Measurements from ENCODE around the gene ZNF469. TPM values are rescaled to one million over a fixed set of nuclear protein-coding genes. Genes with fewer than 3 reads are reported as not detected.

ZNF469 gene
- total RNA-seq, 2 donors from 2014 or later, result 4.5 to 11.3 TPM

- H3K36me3 ChIP-seq, result no peaks in the 10 kb centered on the region
- H3K4me3 ChIP-seq, result peak overlapping the region; percentile 51
- peak overlapping the region; percentile 68 for H3K27ac ChIP-seq
- peaks cover 17 to 45% of the 10 kb centered on the region in 2 donors for H3K4me1 ChIP-seq (ENCODE audit: control insufficient read depth in 1 of 2, low read depth in 2 of 2)
- ATAC-seq (ENCODE audit: insufficient number of reproducible peaks, low FRiP score, low read depth), result no peak
- no peak for DNase-seq (ENCODE audit: low spot score)
- TF ChIP-seq CTCF (IDR thresholded peaks at IDR 0.05), result peak; percentile 16
- H3K9me3 ChIP-seq, result no peaks in the 10 kb centered on the region
- no peaks in the 10 kb centered on the region for H3K27me3 ChIP-seq (replicated peaks; ENCODE audit: insufficient read depth)
Observed at GRCh38 chr16:88387941-88388627, 5.3 kb downstream of the ZNF469 start.

- no peak for ATAC-seq (ENCODE audit: insufficient number of reproducible peaks, low FRiP score, low read depth)
- Histone ChIP-seq H3K36me3 (no peaks in the 10 kb centered on the region), H3K4me1 (ENCODE audit: control insufficient read depth in 1 of 2, low read depth in 2 of 2) (peaks cover 17 to 44% of the 10 kb centered on the region in 2 donors), H3K9me3 (no peaks in the 10 kb centered on the region), H3K27ac (peak overlapping the region in 1 of 2 donors; percentile 68), H3K27me3 (replicated peaks; ENCODE audit: insufficient read depth) (no peaks in the 10 kb centered on the region), H3K4me3 (no peak overlapping the region)
- TF ChIP-seq CTCF (IDR thresholded peaks at IDR 0.05), result no peak
- DNase-seq (ENCODE audit: low spot score), result no peak
Observed at GRCh38 chr16:88389191-88389590, 6.4 kb downstream of the ZNF469 start.

GRCh38 chr16:88389621-88390160 is 6.9 kb downstream of the ZNF469 start:
- ATAC-seq (ENCODE audit: insufficient number of reproducible peaks, low FRiP score, low read depth) (no peak), DNase-seq (ENCODE audit: low spot score) (no peak)
- no peaks in the 10 kb centered on the region for H3K9me3 ChIP-seq
- no peak for TF ChIP-seq CTCF (IDR thresholded peaks at IDR 0.05)
- no peak overlapping the region for H3K4me3 ChIP-seq
- no peaks in the 10 kb centered on the region for H3K27me3 ChIP-seq (replicated peaks; ENCODE audit: insufficient read depth)
- peaks cover 17 to 39% of the 10 kb centered on the region in 2 donors for H3K4me1 ChIP-seq (ENCODE audit: control insufficient read depth in 1 of 2, low read depth in 2 of 2)
- H3K36me3 ChIP-seq, result no peaks in the 10 kb centered on the region
- H3K27ac ChIP-seq, result no peak overlapping the region

DNA sequence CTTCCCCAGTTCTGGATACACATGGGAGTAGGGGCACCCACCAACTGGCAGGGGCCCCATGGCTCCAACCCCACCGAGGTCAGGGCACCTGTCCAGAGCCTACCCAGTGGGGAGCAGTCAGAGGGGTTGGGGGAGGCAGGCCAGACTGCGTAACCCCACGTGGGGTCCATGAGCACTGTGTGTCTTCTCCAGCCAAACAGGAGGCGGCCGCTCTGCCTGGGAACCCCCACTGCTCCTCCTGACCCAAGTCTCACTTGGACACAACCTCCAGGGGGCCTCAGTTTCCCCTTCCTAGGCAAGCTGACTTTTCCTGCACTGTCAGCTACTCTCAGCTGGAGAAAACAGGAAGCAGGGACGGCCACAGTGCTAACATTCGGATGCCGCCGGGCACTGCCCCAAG is 7.5 kb downstream of the ZNF469 start:
- H3K27me3 ChIP-seq (replicated peaks; ENCODE audit: insufficient read depth), result no peaks in the 10 kb centered on the region
- no peak for ATAC-seq (ENCODE audit: insufficient number of reproducible peaks, low FRiP score, low read depth)
- TF ChIP-seq CTCF (IDR thresholded peaks at IDR 0.05), result no peak
- H3K9me3 ChIP-seq, result no peaks in the 10 kb centered on the region
- no peak for DNase-seq (ENCODE audit: low spot score)
- H3K4me1 ChIP-seq (ENCODE audit: control insufficient read depth in 1 of 2, low read depth in 2 of 2), result peaks cover 17 to 39% of the 10 kb centered on the region in 2 donors
- H3K36me3 ChIP-seq, result no peaks in the 10 kb centered on the region
- no peak overlapping the region for H3K4me3 ChIP-seq
- H3K27ac ChIP-seq, result no peak overlapping the region

- no peak for ATAC-seq (ENCODE audit: insufficient number of reproducible peaks, low FRiP score, low read depth)
- Histone ChIP-seq H3K4me1 (ENCODE audit: control insufficient read depth in 1 of 2, low read depth in 2 of 2) (peaks cover 17 to 39% of the 10 kb centered on the region in 2 donors), H3K36me3 (no peaks in the 10 kb centered on the region), H3K4me3 (no peak overlapping the region), H3K27me3 (replicated peaks; ENCODE audit: insufficient read depth) (no peaks in the 10 kb centered on the region), H3K27ac (no peak overlapping the region), H3K9me3 (no peaks in the 10 kb centered on the region)
- DNase-seq (ENCODE audit: low spot score), result no peak
- no peak for TF ChIP-seq CTCF (IDR thresholded peaks at IDR 0.05)
Observed at GRCh38 chr16:88390735-88391134, 8.0 kb downstream of the ZNF469 start.

Data from thoracic aorta (tissue), 2 donors.